OCI-LY7 (cell line): ENCODE measurements around the gene MARCHF11.

Experiments
- EZH2phosphoT487 ChIP-seq: fragments of 200-600 bp; sonication (generic); IDR thresholded peaks from 2 replicates; pipeline ENCODE4 v1.6.1; 2018; ENCODE audit warnings: low read depth, borderline replicate concordance, mild to moderate bottlenecking, mixed run types, antibody characterized with exemption, low read length, moderate library complexity, mixed read lengths
- TF ChIP-seq, protein P1 (sequence below): fragments of 200-600 bp; sonication (generic); conservative IDR thresholded peaks from 2 replicates; pipeline ENCODE4 v1.5.1; 2014; ENCODE audit warnings: mild to moderate bottlenecking, antibody characterized with exemption, low read length, moderate library complexity, mixed read lengths

- TF ChIP-seq, protein P1, sequence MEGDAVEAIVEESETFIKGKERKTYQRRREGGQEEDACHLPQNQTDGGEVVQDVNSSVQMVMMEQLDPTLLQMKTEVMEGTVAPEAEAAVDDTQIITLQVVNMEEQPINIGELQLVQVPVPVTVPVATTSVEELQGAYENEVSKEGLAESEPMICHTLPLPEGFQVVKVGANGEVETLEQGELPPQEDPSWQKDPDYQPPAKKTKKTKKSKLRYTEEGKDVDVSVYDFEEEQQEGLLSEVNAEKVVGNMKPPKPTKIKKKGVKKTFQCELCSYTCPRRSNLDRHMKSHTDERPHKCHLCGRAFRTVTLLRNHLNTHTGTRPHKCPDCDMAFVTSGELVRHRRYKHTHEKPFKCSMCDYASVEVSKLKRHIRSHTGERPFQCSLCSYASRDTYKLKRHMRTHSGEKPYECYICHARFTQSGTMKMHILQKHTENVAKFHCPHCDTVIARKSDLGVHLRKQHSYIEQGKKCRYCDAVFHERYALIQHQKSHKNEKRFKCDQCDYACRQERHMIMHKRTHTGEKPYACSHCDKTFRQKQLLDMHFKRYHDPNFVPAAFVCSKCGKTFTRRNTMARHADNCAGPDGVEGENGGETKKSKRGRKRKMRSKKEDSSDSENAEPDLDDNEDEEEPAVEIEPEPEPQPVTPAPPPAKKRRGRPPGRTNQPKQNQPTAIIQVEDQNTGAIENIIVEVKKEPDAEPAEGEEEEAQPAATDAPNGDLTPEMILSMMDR: no peak
- no peak for TF ChIP-seq EZH2phosphoT487
These were observed 71.2 kb downstream of the MARCHF11 start for GRCh38 chr5:16108418-16108817.
